Measurements from ENCODE around the gene TAL1.
A peak's percentile ranks its signal among the peaks of the same experiment; 100 is the strongest.
"Not testable (repeated sequence)": the region's sequence is repeated elsewhere in the genome, so short reads cannot be mapped to it uniquely, and the experiment has no call there.

The TAL1 gene

DNA sequence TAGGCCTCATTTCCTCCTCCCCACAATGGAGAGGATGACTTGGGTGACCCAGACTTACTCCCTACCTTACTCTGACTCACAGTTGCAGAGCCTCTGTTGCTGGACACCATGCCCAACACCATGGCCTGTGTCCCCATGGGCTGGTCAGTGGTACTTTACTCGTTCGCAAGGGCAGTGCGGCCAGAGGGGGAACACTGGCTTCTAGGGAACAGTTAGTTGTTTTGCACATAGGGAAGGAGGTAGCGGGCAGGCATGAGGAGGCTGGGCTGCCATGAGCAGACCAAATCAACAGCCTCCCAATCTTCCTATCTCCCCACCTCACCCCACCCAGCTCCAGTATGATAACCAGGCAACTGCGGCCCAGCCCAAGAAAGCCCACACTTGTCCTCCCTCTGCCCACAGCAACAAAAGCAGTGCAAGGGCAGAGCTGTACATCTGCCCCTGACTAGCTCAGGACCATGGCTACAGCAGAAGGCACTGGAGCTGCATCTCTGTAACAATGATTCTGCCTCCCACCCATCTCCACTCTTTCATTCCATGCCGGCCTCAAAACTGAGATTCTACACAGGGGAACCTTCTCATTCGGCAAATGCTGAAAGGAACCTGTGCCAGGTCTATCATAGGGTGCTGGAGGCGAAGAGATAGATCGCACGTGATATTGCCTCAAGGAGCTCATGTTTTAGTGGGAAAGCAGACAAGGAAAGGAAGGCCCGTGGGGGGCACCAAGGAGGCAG lies 18.6 kb downstream of the TAL1 start:
- no peak for FAIRE-seq
- DNase-seq (ENCODE audit: low spot score) = no peak

DNA sequence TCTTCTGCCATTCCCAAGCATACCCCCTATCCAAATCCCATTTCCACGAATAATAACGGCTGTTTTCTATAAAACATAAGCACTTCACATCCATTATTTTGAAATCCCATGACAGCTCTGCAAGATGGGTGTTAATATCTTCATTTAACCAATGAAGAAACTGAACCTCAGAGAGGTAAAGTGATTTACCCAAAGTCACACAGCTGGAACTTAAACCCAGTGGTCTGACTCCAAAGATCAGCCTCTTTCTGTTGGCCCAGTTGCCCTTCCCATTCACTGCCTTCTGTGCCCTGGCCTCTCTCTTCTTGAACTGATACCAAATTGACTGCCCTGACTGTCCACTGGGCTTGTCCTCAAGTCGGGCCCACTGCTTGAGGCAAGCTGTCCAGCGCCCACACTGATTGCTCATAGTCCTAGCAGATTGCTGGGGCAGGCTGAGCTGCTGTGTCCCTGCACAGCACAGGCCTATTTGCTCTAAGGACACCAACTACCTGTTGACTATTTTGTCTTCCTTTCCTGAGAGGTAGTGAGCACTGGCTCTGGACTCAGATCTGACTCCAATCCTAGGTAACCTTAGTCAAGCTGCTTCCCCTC lies 19.3 kb downstream of the TAL1 start:
- FAIRE-seq = no peak
- DNase-seq (ENCODE audit: low spot score) = no peak

DNA sequence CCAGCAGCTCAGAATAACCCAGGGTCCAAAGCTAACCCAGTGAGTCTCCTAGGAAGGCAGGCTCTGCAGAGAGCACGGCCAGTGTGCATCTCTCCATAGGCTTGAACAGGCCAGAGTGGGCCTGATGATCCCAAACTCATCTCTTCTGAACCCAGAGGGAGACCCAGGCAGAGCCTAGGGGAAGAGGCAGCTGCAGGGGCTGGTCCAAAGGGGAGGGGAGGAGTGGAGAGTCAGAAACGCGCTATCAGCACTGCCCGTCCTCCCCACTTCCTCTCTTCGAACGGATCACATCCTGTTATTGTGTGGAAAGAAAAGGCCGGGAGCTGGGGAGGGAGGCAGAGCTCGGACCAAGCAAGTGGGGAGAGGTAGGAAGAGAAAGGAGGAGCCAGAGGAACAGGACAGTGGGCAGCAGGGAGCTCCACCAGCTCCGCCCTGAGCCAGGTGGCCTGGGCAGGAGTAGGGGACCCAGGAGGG lies 20.2 kb downstream of the TAL1 start:
- FAIRE-seq = no peak
- DNase-seq (ENCODE audit: low spot score) = no peak

DNA sequence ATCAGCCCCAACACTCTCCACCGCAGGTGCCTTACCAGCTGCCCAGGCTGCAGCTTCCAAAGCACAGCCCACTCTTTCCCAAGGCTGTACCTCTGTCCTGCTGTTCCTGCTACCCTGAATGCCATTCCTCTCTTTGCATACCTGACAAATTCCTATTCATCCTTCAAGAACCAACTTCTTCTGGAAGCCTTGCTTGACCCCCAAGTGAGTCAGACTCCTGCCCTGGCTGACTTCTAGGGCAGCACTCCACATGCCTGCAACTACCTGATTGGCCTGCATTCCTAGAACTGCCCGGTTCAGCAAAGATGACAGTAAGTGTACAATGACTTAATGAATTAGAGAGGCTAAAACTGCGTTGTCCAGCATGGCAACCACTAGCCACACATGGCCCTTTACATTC lies 21.4 kb downstream of the TAL1 start:
- peak; percentile 68 for FAIRE-seq
- DNase-seq (ENCODE audit: low spot score) = peak; percentile 81

DNA sequence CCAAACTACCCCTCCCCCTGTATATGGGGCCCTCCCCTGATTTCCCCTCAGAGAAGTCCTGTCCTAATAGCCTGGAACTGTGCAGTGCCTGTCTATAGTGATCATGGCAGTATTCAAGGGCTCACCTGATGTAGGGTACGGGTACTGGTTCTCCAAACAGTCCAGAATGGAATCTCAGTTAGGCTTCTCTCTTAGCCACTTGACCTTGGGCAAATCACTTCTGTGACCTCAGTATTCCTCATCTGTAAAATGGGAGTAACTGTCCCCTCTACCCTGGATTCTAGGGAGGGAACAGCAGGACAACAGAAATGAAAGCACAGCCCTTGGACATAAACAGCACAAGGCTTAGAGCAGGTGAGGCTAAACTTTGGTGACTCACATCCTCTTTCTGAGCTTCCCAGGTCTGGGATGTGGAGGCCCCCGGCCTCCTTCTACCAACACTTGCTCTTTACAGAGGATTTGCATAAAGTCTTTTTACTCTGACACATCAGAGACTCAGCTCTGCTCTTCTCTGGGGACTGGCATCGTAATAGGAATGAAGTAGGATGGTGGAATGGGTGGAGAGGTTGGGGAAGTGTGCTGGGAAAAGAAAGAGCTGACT lies 22.2 kb downstream of the TAL1 start:
- FAIRE-seq (no peak), DNase-seq (ENCODE audit: low spot score) (peak; percentile 35)

DNA sequence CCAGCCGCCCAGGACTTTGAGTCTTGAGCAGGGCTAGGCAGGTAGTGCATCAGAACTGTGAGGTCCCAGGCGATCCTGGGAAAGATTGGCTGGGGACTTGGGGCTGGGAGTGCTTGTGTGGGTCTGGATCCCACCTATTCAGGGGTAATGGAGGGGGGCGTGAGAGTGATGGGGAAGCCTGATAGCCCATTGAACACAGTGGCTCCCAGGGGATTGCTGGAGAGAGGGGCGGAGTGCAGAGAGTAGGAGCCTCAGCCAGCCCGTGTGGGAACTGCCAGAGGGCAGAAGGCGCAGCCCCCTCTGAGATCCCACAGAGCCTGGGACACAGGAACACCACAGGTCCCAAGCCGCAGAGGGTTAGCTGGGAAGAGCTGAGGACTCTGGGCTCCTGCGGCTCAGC lies 22.9 kb downstream of the TAL1 start:
- FAIRE-seq (no peak), DNase-seq (ENCODE audit: low spot score) (no peak)

DNA sequence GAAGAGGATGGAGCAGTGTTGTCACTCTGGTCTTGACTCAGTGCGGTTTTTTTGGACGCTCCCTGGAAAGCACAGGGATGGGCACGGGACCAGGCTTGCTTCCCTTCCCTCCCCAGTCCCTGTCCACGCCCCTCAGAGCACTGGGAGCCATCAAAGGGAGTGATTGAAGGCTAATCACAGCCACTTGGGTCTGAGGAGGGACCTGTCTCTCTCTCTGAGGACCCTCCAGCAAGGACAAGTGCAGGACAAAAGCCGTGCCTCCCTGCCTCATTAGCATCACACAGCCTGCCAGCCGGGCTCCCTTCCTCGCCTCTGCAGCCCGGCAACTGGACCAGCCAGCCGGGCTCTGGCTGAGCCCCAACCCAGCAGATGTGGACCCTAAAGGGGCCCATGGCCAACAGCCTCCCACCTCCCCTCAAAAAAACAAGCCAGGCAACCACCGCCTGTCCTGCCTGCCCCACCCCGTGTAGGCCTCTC lies 23.6 kb downstream of the TAL1 start:
- no peak for FAIRE-seq

DNA sequence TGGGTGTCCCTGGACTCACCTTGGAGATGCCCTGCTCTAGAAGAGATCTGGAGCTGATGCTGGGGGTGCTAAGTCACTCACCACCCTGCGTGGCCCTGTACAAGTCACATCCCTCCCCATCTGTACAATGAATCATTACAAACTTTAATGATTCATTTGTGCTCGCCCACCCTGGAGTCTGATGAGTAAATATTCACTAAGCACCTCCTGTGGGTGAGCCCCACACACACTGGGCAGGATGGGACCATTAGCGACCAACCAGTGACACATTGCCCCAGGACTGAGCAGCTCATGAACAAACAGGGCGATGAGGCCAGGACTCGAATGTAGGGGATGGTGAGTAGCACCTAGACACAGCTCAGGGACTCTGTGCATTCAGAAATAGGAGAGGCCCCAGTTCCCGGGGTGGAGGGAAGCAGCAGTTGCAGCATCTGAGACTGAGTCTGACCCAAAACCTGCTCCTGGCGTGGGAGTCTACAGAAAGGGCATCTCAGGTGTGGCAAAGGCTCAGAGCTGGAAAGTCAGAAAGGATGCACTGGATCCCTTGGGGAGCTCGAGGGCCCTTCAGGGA lies 24.1 kb downstream of the TAL1 start:
- peak; percentile 78 for FAIRE-seq
- DNase-seq (ENCODE audit: low spot score) = peak; percentile 81

More for the DNA sequence above, 23.6 kb downstream of the TAL1 start:
- no peak for DNase-seq (ENCODE audit: low spot score)

DNA sequence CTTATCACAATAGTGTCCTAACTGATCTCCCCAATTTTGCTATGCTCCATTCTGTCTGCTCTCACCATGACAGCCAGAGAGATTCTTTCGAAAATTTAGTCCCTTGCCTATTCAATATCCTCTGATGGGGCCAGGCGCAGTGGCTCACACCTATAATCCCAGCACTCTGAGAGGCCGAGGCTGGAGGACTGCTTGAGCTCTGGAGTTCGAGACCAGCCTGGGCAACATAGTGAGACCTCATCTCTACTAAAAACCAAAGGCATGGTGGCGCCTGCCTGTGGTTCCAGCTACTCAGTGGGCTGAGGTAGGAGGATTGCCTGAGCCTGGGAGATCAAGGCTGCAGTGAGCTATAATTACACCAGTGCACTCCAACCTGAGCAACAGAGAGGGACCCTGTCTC lies 26.1 kb downstream of the TAL1 start:
- DNase-seq (ENCODE audit: low spot score) = no peak
- no peak for FAIRE-seq

DNA sequence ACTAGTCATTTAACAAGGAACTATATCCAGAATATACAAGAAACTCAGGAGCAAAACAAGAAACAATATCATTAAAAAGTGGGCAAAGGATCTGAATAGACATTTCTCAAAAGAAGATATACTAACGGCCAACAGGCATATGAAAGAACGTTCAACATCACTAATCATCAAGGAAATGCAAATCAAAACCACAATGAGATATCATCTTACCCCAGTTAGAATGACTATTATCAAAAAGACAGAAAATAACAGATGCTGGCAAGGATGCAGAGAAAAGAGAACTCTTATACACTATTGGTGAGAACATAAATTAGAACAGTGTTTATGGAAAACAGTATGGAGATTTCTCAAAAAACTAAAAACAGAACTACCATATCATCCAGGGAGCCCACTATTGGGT lies 28.5 kb downstream of the TAL1 start:
- FAIRE-seq; DNase-seq (ENCODE audit: low spot score): not testable (repeated sequence)

DNA sequence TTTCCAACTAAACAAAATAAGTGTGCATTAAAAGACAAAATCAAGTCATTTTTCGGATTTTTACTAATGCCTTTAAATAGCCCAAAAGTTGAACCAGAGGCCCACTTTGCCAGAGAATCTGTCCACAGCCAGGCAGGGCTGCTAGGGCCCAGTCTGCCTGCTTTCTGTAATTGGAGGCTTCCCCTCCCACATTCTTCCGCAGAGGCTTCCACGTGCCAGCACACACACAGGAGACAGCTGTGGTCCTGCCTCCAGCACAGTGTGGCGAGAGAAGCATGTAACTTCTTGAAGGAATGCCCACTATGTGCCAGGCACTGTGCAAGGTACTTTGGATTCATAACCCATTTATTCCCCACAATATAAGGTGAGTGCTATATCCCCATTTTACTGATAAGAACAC lies 30.8 kb downstream of the TAL1 start:
- FAIRE-seq = no peak

DNA sequence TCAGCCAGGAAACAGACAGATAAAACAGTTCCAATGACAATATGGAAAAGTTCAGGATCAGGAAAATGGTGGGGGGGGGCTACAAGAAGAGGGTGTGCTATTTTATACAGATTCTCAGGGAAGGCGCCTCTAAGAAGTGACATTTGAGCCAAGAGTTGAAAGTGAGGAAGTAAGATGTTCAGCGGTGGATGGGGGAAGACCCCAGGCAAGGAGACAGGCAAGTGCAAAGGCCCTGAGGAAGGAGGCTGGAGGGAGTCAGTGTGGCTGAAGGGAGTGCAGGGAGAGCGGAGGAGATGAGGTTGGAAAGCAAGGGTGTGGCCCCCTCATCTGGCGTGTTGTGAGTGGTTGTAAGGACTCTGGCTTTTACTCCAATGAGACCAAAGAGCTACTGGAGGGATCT lies 33.8 kb downstream of the TAL1 start:
- no peak for DNase-seq (ENCODE audit: low spot score)

More for the DNA sequence above, 30.8 kb downstream of the TAL1 start:
- no peak for DNase-seq (ENCODE audit: low spot score)

DNA sequence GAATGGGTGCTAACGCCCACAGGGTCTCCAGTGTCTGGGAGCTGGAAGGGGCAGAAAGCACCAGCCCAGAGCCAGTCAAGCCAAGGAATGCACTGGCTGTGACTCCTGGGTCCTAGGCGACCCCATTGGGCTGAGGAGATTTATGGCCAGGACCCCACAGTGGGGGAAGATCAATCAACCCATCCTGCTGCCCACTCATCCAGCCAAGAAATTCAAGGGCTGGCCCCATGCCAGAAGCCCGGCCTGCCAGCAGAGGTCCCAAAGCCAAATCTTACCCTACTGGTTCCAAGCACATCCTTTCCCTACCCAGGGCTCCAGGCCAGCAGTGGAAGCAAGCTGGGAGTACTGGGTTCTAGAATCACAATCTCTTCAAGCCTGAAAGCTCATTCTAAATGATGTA lies 35.4 kb downstream of the TAL1 start:
- DNase-seq (ENCODE audit: low spot score) = no peak

More for the DNA sequence above, 33.8 kb downstream of the TAL1 start:
- no peak for FAIRE-seq

DNA sequence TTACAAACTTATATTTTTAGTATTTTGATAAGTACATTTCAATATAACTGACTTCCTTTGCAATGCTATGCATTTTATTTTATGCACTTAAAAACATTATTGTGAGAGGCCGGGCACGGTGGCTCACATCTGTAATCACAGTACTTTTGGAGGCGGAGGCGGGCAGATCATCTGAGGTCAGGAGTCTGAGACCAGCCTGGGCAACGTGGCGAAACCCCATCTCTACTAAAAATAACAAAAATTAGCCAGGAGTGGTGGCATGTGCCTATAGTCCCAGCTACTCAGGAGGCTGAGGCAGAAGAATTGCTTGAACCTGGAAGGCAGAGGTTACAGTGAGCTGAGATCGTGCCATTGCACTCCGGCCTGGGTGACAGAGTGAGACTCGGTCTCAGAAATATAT lies 36.0 kb downstream of the TAL1 start:
- FAIRE-seq; DNase-seq (ENCODE audit: low spot score): not testable (repeated sequence)

More for the DNA sequence above, 35.4 kb downstream of the TAL1 start:
- no peak for FAIRE-seq

DNA sequence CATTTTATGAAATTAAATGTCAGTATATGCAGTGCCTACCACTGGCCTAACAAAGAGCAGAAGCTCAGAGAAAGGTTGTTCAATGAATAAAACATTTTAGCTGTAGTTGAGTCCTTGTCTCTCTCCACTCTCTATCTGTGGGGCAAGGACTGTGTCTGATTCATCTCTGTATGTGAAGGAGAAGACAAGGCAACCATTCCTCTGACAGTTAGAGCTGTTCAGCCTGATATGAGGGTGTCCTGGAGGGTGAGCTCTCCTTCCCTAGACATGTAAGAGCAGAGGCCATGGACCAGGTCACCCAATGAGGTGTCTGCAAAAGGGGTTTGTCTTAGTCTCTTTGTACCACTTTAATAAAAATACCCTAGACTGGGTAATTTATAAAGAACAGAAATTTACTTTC lies 37.7 kb downstream of the TAL1 start:
- no peak for FAIRE-seq
- no peak for DNase-seq (ENCODE audit: low spot score)

DNA sequence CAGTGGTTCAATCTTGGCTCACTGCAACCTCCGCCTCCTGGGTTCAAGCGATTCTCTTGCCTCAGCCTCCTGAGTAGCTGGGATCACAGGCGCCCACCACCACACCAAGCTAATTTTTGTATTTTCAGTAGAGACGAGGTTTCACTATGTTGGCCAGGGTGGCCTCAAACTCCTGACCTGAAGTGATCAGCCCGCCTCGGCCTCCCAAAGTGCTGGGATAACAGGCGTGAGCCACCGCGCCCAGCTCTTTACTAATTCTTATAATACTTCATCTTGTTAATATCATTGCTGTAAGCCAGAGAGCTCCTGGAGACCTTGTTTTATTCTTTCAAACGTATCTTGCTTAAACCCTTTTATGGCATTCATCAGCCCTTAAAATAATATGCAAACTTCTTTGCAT lies 38.5 kb downstream of the TAL1 start:
- not testable (repeated sequence) for DNase-seq (ENCODE audit: low spot score); FAIRE-seq

DNA sequence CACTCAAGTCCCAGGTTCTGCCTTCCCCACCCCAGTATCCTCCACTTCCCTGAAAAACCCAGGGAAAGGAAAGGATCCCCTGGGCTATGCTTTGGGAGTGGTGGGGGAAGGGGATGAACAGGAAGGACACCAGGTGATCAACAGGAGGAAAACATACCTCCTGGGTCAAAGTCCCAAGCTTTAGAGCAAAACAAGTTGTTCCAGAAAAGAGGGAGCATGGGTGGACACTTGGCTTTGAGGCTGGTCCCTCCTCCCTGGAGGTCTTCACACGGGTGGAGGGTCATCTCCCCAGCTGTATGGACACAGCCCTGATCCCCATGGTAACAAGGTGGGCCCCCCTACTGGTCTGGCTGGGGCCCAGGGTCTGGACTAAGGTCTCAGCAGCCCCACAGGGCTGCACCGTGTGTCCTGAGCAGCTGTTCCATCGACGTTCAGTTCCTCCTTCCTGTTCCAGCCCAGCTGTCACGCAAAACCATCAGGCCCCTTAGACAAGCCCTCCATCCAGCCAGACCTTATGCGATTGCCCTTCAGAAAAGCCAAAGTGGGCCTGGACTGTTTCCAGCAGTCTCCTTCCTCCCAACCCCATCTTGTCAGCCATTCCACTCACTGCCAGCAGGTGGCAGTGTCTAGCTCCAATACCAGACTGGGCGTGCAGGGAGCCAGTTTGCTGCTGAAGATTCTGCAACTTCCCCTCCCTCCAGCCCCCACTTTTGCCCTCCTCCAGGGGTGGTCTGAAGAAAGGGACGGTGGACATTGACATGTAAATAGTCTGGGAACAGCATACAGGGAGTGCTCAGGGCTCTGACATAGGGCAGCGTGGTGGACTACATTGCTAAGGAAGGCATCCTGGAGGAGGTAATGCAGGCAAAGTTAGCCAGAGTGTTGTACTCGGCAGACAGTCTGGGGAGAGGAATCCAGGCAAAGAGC lies 39.3 kb downstream of the TAL1 start:
- FAIRE-seq (peak; percentile 12), DNase-seq (ENCODE audit: low spot score) (peak; percentile 44)

DNA sequence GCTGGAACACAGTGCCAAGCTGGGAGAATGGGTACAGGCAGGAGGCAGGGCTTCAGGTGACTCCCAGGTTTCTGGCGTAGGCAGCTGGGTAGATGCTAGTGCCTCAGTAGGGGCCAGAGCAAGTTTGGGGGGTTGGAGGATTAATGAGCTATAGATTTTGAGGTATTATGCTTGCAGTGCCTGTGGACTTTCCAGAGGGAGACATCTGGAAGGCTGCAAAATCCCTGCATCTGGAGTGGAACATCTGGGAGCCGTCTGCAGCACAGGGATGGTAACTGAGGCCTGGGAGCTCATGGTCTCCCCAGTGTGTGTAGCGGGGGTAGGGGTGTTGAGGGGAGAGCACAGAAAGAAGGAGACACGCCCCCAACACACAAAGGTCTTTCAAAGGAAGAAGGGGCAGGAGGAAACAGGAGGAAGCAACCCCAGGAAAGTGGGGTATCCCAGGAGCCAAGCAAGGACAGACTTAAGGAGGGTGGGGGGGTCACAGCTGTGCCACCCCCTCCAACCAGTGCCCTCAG lies 40.0 kb downstream of the TAL1 start:
- DNase-seq (ENCODE audit: low spot score) (no peak), FAIRE-seq (no peak)

DNA sequence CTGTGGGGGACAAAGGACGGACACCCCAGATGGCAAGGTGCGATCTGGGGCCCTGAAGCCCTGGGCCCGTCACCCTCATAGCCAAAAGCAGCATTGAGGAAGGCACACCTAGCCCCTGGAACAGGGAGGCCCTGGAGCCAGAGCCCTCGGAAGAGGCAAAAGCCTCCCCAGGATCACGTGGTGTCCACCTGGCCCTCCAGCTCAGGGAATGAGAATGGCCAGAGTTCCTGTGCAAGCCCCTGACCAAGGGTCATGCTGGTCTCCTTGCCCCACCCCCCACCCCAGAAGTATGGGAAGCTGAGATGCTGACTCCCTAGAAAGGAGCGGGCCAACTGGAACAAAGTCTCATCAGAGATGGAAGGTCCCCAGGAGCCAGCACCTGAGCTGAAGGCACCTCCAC lies 41.2 kb downstream of the TAL1 start:
- DNase-seq (ENCODE audit: low spot score) = no peak

DNA sequence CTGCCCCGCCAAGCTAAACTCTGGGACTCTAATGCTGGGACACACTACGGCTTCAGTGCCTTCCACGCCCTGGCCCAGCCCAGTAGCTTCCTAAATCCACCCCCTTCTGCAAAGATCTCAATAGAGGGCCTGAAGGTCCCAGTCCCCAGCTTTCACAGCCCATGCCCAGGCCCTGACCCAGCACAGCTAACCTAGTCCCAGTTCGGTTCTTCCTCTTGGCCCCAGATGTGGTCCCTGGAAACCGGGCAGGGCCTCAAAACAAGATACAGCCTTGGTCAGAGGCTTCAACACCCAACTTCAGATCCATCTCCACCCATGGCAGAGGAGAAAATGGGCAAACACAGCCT lies 41.5 kb downstream of the TAL1 start:
- FAIRE-seq (no peak), DNase-seq (ENCODE audit: low spot score) (no peak)

More for the DNA sequence above, 41.2 kb downstream of the TAL1 start:
- FAIRE-seq = no peak
